Measurements from ENCODE around the gene MTUS2. TPM values are rescaled to one million over a fixed set of nuclear protein-coding genes. Genes with fewer than 3 reads are reported as not detected.
"Not testable (repeated sequence)": the region's sequence is repeated elsewhere in the genome, so short reads cannot be mapped to it uniquely, and the experiment has no call there.

The MTUS2 gene
- total and polyA plus RNA-seq, 2 experiments from 2014 or later: 0.27 to 0.38 TPM

DNA sequence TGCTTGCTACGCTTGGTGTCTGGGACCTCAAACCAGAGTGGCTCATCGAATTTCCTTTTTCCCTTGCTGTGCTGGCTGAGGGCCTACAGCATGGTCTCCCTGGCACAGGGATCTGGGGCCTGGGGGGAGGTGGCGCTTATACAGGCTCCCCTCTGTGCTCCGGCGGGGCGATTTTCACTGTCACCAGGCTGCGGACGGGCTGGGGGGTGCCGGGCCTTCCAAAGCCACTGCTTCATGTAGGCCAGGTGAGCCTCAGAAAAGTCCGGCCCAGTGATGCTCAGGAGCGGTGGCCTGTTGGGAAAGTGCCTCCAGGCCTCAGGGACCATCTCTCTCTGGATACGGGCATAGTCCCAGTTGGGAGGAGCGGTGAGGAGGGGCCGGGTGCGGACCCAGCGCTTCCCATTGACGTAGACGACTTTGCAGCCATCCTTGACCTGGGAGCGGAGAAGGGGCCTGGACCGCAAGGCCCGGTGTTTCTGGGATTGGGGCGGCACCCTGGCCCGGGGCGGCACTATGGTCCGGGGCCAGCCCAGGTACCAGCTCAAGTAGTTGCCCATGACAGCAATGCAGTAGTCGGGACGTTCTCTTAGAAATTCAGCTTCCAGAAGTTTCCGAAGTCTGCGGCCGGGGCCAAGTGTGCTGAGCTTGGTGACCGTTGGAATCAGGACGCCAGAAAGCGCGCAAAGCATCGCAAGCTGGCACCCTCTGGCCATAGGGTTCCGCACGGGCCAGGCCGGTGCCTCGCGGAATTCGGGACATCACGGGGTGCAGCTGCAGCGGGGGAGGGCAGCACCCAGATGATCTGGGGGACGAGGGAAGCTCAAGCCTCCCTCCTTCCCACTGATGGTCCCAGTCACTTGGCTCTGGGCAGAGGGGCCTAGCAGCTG is 519.5 kb downstream of the MTUS2 start:
- H3F3A ChIP-seq (replicated peaks; ENCODE audit: low read depth): no peaks in the 10 kb centered on the region
- no peak overlapping the region for H2AFZ ChIP-seq
- no peak overlapping the region for H3K4me3 ChIP-seq
- H3K27me3 Mint-ChIP-seq (ENCODE audit: insufficient read depth, low read depth, poor library complexity): no peaks in the 10 kb centered on the region
- H3K27ac ChIP-seq (ENCODE audit: low read depth): no peak overlapping the region
- no peaks in the 10 kb centered on the region for H3K4me1 ChIP-seq (ENCODE audit: insufficient read depth)
- no peaks in the 10 kb centered on the region for H3K36me3 ChIP-seq (ENCODE audit: insufficient read depth)
- H3K4me1 Mint-ChIP-seq: no peaks in the 10 kb centered on the region
- peaks cover 8% of the 10 kb centered on the region for H3K36me3 Mint-ChIP-seq (ENCODE audit: low read depth)
- TF ChIP-seq, protein P1, sequence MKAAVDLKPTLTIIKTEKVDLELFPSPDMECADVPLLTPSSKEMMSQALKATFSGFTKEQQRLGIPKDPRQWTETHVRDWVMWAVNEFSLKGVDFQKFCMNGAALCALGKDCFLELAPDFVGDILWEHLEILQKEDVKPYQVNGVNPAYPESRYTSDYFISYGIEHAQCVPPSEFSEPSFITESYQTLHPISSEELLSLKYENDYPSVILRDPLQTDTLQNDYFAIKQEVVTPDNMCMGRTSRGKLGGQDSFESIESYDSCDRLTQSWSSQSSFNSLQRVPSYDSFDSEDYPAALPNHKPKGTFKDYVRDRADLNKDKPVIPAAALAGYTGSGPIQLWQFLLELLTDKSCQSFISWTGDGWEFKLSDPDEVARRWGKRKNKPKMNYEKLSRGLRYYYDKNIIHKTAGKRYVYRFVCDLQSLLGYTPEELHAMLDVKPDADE (IDR thresholded peaks at IDR 0.05): no peak
- TF ChIP-seq, protein P2, sequence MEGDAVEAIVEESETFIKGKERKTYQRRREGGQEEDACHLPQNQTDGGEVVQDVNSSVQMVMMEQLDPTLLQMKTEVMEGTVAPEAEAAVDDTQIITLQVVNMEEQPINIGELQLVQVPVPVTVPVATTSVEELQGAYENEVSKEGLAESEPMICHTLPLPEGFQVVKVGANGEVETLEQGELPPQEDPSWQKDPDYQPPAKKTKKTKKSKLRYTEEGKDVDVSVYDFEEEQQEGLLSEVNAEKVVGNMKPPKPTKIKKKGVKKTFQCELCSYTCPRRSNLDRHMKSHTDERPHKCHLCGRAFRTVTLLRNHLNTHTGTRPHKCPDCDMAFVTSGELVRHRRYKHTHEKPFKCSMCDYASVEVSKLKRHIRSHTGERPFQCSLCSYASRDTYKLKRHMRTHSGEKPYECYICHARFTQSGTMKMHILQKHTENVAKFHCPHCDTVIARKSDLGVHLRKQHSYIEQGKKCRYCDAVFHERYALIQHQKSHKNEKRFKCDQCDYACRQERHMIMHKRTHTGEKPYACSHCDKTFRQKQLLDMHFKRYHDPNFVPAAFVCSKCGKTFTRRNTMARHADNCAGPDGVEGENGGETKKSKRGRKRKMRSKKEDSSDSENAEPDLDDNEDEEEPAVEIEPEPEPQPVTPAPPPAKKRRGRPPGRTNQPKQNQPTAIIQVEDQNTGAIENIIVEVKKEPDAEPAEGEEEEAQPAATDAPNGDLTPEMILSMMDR (conservative IDR thresholded peaks at IDR 0.05; ENCODE audit: low read depth in 2 of 2): no peak
- no peak for TF ChIP-seq EZH2 (IDR thresholded peaks at IDR 0.05; ENCODE audit: low read depth, unreplicated experiment)
- ATAC-seq (no peak), DNase-seq (ENCODE audit: low spot score) (no peak)
- no peaks in the 10 kb centered on the region for H4K20me1 ChIP-seq (replicated peaks; ENCODE audit: insufficient read depth)
- H3K27ac Mint-ChIP-seq: no peak overlapping the region
- no peaks in the 10 kb centered on the region for H3K27me3 ChIP-seq (ENCODE audit: insufficient read depth)
- no peaks in the 10 kb centered on the region for H3K9me2 ChIP-seq (ENCODE audit: insufficient read depth)
- peaks cover 28% of the 10 kb centered on the region for H3K9me3 Mint-ChIP-seq
- no peak overlapping the region for H3K4me2 ChIP-seq
- H3K4me3 Mint-ChIP-seq: no peak overlapping the region
- no peaks in the 10 kb centered on the region for H3K79me2 ChIP-seq (replicated peaks; ENCODE audit: insufficient read depth)

DNA sequence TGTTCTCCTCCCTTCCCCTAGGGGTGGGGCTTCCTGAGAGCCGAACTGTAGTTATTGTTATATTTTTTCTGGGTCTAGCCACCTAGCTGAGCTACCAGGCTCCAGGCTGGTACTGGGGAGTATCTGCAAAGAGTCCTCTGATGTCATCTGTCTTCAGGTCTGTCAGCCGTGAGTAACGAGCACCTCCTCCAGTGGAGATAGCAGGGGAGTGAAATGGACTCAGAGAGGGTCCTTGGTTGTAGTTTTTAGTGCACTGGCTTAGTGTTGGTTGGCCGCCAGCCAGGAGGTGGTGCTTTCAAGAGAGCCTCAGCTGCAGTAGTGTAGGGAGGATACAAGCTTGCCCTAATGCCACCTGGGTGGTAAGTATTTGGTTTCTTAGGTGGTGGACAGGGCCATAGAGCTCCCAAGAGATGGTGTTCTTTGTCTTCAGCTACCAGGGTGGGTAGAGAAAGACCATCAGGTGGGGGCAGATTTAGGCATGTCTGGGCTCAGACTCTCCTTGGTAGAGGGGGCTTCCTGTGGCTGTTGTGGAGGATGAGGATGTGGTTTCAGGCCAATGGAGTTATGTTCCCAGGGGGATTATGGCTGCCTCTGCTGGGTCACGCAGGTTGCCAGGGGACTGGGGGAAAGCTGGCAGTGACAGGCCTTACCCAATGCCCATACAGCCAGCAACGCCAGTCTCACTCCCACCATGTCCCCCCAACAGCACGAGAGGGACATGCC is 525.9 kb downstream of the MTUS2 start:
- H3K79me2 ChIP-seq (replicated peaks; ENCODE audit: insufficient read depth); H3K27me3 Mint-ChIP-seq (ENCODE audit: insufficient read depth, low read depth, poor library complexity); H3K27ac ChIP-seq (ENCODE audit: low read depth); H3K36me3 Mint-ChIP-seq (ENCODE audit: low read depth); H3K4me1 Mint-ChIP-seq; H3K9me2 ChIP-seq (ENCODE audit: insufficient read depth); ATAC-seq; H3K4me2 ChIP-seq; H3F3A ChIP-seq (replicated peaks; ENCODE audit: low read depth); DNase-seq (ENCODE audit: low spot score); H3K4me1 ChIP-seq (ENCODE audit: insufficient read depth); H3K27ac Mint-ChIP-seq; H4K20me1 ChIP-seq (replicated peaks; ENCODE audit: insufficient read depth); H3K4me3 Mint-ChIP-seq; H3K27me3 ChIP-seq (ENCODE audit: insufficient read depth); H3K9me3 Mint-ChIP-seq; H3K4me3 ChIP-seq; H3K36me3 ChIP-seq (ENCODE audit: insufficient read depth); H2AFZ ChIP-seq: not testable (repeated sequence)

DNA sequence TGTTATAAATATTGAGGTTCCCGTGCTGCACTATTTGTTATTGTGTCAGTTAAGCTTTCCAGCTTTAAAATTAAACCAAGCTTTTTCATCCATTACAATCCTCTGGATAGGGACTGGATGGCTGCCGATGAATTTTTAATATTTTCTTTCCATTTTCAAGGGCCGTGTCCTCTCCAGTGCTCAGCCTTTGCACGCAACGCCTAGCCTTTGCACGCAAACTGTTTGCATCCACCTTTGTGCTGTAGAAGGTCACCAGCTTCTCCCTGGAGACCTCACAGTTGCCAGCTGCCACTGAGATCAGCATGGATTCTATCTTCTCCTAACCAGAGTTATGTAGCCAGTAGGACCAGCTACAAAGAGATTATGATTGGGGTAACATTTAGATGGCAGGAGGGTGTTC is 534.9 kb downstream of the MTUS2 start:
- ATAC-seq: no peak
- no peak for TF ChIP-seq JUNB (IDR thresholded peaks at IDR 0.05; ENCODE audit: unreplicated experiment)
- no peak for TF ChIP-seq EZH2 (IDR thresholded peaks at IDR 0.05; ENCODE audit: low read depth, unreplicated experiment)
- Histone ChIP-seq H3K4me1 (ENCODE audit: insufficient read depth) (no peaks in the 10 kb centered on the region), H3K4me2 (no peak overlapping the region), H3K9me2 (ENCODE audit: insufficient read depth) (peaks cover 8% of the 10 kb centered on the region; the same call in 1 of the 2 replicates), H3K27me3 (ENCODE audit: insufficient read depth) (no peaks in the 10 kb centered on the region), H3K4me3 (no peak overlapping the region), H3F3A (replicated peaks; ENCODE audit: low read depth) (no peaks in the 10 kb centered on the region), H3K36me3 (ENCODE audit: insufficient read depth) (no peaks in the 10 kb centered on the region), H3K27ac (ENCODE audit: low read depth) (no peak overlapping the region), H3K79me2 (replicated peaks; ENCODE audit: insufficient read depth) (no peaks in the 10 kb centered on the region), H2AFZ (no peak overlapping the region), H4K20me1 (replicated peaks; ENCODE audit: insufficient read depth) (no peaks in the 10 kb centered on the region)
- Mint-ChIP-seq H3K27me3 (ENCODE audit: insufficient read depth, low read depth, poor library complexity) (peaks cover 5% of the 10 kb centered on the region), H3K4me3 (no peak overlapping the region), H3K4me1 (no peaks in the 10 kb centered on the region), H3K36me3 (ENCODE audit: low read depth) (no peaks in the 10 kb centered on the region), H3K27ac (no peak overlapping the region), H3K9me3 (no peaks in the 10 kb centered on the region)
- DNase-seq (ENCODE audit: low spot score): no peak
